Stimulated activated effector memory CD8-positive, alpha-beta T cell treated with anti-CD3 and anti-CD28 coated beads, Interleukin-12 subunit alpha, Interleukin-12 subunit beta, amount 100 ng/mL, for 72 hours (primary cell): ENCODE data around the gene EPS8L3.

Experiments used
- ATAC-seq: fragments of 150-1000 bp; cut with Tn5 transposase; 2 replicates; pipeline ENCODE4 v1.10.0; 2021
- DNase-seq, 2 donors: peaks; one replicate each; pipeline ENCODE4 v3.0.0; 2021 to 2022; ENCODE audit warnings: low spot score in 2 of 2
- H3K27ac Mint-ChIP-seq: one replicate; pipeline ENCODE4 v1.8.0; 2022; ENCODE audit warnings: mild to moderate bottlenecking, mixed read lengths
- H3K36me3 Mint-ChIP-seq: one replicate; pipeline ENCODE4 v1.8.0; 2022; ENCODE audit warnings: mild to moderate bottlenecking, mixed read lengths
- H3K4me1 Mint-ChIP-seq: one replicate; pipeline ENCODE4 v1.8.0; 2022; ENCODE audit warnings: mixed read lengths
- H3K4me3 Mint-ChIP-seq: one replicate; pipeline ENCODE4 v1.8.0; 2022; ENCODE audit warnings: mild to moderate bottlenecking, mixed read lengths
- H3K9me3 Mint-ChIP-seq: one replicate; pipeline ENCODE4 v1.8.0; 2022; ENCODE audit warnings: mixed read lengths

EPS8L3 gene

DNA sequence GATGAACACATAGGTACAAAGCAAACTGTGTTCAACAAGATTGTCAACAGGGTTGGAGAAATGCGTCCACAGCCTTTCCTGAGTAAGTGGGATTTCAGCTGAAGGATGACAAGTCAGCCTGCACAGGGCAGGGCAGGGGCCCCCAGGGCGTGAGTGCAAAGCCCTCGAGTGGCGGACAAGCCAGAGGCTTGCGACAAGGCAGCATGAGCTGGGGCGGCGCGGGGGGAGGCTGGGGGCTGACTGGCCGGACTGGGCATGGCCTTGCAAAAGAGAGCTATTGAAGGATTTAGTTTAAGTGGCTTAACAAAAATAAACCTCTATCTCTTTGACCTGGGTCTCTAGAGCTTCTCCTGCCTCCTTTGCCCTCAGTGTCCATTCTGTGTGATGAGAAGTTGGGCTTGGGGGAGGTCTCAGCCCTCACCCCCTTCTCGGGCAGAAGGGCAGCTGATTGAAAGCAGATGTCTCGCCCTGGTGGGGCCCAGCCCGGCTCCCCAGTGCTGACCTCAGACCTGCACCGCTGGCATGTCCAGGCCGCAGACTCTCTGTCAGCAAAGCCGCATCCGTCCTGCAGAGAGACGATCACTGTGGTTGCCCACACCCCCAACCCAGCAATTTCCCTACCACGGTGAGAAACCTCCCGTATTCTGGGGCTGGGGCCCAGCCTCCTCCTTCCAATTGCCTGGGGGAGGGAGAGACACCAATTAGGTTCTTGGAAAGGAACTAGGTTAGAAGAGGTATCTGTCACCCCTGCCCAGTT is 24.3 kb upstream of the EPS8L3 start:
- H3K4me3 Mint-ChIP-seq, result peak overlapping the region; percentile 43
- peaks cover 7% of the 10 kb centered on the region for H3K36me3 Mint-ChIP-seq
- peak overlapping the region; percentile 96 for H3K27ac Mint-ChIP-seq
- DNase-seq (no peak), ATAC-seq (peak; percentile 51)
- no peaks in the 10 kb centered on the region for H3K9me3 Mint-ChIP-seq
- H3K4me1 Mint-ChIP-seq, result peaks cover 67% of the 10 kb centered on the region

DNA sequence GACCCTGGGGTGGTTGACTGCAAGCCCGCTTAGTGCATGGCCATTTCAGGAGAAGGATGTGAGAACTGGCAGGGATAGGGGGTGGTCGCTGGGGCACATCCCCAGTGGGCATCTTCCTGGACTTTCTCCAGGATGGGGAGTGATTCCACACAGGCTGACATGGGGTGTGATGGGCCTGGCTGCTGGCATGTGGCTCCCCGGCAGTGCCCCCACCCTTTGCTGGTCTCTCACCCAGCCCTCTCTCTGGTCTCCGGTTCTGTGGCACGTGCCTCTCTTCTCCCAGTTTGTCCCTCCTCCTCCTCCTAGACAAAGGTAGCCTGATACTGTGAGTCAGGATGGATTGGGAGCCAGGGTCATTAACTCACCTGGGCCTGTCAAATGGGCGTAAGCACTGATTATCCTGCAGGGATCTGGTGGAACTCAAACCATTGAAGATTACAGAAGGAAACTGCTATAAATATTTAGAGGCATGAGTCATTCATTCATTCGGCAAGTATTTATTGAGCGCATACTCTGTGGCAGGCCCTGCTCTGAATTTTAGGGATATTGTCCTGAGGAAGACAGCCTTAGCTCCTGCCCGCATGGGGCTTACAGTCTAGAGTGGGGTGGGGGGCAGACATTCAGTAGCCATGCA is 23.6 kb upstream of the EPS8L3 start:
- Mint-ChIP-seq H3K27ac (no peak overlapping the region), H3K9me3 (no peaks in the 10 kb centered on the region)
- ATAC-seq, result no peak

DNA sequence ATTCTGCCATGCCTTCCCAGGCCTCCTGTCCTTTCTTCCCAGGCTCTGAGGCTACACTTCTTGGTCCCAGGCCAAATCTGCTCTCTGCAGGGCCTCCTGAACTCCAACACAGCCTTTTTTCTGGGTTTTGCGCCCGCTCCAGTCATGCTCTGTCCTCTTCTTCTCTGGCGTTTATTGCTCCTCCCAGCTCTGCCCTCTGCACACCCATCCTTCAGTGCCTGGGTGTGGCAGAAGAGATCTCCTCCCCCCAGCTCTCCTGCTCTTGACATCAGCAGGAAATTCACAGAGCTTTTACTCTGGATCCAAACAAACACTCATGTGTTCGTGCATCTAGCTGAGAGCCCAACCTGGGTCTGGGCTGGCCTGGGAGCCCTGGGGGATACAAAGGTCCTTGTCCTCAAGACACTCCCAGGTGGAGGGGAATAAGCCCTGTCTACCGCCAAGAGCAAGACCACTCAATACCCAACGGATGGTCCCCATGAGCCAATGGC is 22.9 kb upstream of the EPS8L3 start:
- Mint-ChIP-seq H3K4me1 (peaks cover 54% of the 10 kb centered on the region), H3K4me3 (no peak overlapping the region), H3K27ac (no peak overlapping the region), H3K36me3 (peaks cover 7% of the 10 kb centered on the region), H3K9me3 (no peaks in the 10 kb centered on the region)
- no peak for DNase-seq
- ATAC-seq, result no peak

More for the DNA sequence above, 23.6 kb upstream of the EPS8L3 start:
- no peak for DNase-seq
- peaks cover 60% of the 10 kb centered on the region for H3K4me1 Mint-ChIP-seq
- H3K4me3 Mint-ChIP-seq, result no peak overlapping the region
- H3K36me3 Mint-ChIP-seq, result peaks cover 7% of the 10 kb centered on the region

- ATAC-seq (no peak), DNase-seq (no peak)
- peaks cover 49% of the 10 kb centered on the region for H3K4me1 Mint-ChIP-seq
- H3K9me3 Mint-ChIP-seq, result no peaks in the 10 kb centered on the region
- H3K4me3 Mint-ChIP-seq, result no peak overlapping the region
- H3K36me3 Mint-ChIP-seq, result peaks cover 7% of the 10 kb centered on the region
- no peak overlapping the region for H3K27ac Mint-ChIP-seq
Measured at GRCh38 chr1:109786112-109786480, 22.4 kb upstream of the EPS8L3 start.

- H3K9me3 Mint-ChIP-seq, result no peaks in the 10 kb centered on the region
- DNase-seq, result no peak
- no peak for ATAC-seq
- H3K27ac Mint-ChIP-seq, result no peak overlapping the region
- peaks cover 44% of the 10 kb centered on the region for H3K4me1 Mint-ChIP-seq
- H3K36me3 Mint-ChIP-seq, result peaks cover 7% of the 10 kb centered on the region
- no peak overlapping the region for H3K4me3 Mint-ChIP-seq
Measured at GRCh38 chr1:109785446-109786111, 21.9 kb upstream of the EPS8L3 start.

DNA sequence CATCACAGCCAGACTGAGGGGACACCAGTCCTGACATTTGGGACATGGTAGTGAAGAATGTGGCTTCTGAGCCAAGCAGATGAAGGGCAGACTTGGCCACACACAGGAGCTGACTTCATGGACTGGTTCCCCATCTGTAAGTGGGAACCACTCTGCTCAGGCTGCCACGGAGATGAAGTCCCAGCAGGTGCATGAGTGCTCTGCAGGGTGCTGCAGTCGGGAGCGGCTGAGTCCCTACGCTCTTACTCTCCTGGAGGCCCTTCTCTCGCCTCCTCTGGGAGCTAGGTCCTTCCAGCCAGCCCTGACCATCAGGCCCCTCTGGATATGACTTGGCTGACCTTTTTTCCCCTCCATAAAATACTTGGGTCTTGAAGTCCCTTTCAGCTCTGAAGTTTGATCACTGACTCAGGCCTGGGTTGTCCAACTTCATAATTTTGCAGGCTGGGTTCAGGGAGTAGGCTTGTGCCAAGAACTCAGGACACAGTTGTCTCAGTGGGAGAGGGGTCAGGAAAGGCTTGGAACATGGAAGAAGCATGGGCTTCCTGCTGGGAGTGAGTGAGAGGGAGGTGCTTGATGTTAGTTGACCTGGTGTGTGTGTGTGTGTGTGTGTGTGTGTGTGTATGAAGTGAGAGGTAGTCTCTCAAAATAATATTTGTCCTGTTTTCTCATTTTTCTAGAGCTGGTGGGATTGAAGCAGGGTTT is 21.0 kb upstream of the EPS8L3 start:
- Mint-ChIP-seq H3K4me3 (no peak overlapping the region), H3K4me1 (peaks cover 35% of the 10 kb centered on the region), H3K27ac (peak overlapping the region; percentile 17), H3K9me3 (no peaks in the 10 kb centered on the region), H3K36me3 (peaks cover 7% of the 10 kb centered on the region)
- ATAC-seq, result no peak
- no peak for DNase-seq

DNA sequence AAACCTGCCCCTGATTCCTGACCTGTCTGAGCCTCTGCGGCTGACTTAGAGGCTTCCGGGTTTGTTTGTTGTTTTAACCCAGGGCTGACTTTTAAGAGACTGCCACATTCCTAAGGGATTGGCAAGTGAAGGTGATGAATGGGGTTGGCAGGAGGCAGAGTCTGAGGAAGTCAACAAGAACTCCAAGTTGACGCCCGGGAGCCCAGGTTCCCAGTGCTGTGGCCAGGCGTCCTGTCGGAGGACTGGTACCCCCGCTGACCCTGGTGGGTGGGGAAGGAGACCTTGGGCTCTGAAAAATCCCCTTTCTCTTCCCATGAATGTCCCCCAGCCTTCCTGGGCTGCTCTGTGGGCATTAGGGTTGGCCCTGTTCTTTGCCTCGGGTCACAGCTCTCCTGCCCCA is 19.7 kb upstream of the EPS8L3 start:
- no peak for DNase-seq
- no peak overlapping the region for H3K4me3 Mint-ChIP-seq

GRCh38 chr1:109782927-109783326 is 19.2 kb upstream of the EPS8L3 start:
- Mint-ChIP-seq H3K4me1 (peaks cover 17% of the 10 kb centered on the region), H3K4me3 (no peak overlapping the region), H3K36me3 (peaks cover 4% of the 10 kb centered on the region), H3K27ac (peak overlapping the region; percentile 10), H3K9me3 (no peaks in the 10 kb centered on the region)
- no peak for ATAC-seq
- no peak for DNase-seq

More for the DNA sequence above, 19.7 kb upstream of the EPS8L3 start:
- Mint-ChIP-seq H3K27ac (no peak overlapping the region), H3K9me3 (no peaks in the 10 kb centered on the region), H3K4me1 (peaks cover 22% of the 10 kb centered on the region), H3K36me3 (peaks cover 7% of the 10 kb centered on the region)
- ATAC-seq, result no peak

- DNase-seq (no peak), ATAC-seq (no peak)
- peaks cover under 1% of the 10 kb centered on the region for H3K36me3 Mint-ChIP-seq
- no peaks in the 10 kb centered on the region for H3K9me3 Mint-ChIP-seq
- no peak overlapping the region for H3K4me3 Mint-ChIP-seq
- H3K4me1 Mint-ChIP-seq, result peaks cover 15% of the 10 kb centered on the region
- H3K27ac Mint-ChIP-seq, result peak overlapping the region; percentile 10
Measured at GRCh38 chr1:109782514-109782913, 18.8 kb upstream of the EPS8L3 start.

- ATAC-seq (no peak), DNase-seq (no peak)
- H3K36me3 Mint-ChIP-seq, result no peaks in the 10 kb centered on the region
- H3K4me1 Mint-ChIP-seq, result peaks cover 16% of the 10 kb centered on the region
- no peak overlapping the region for H3K4me3 Mint-ChIP-seq
- H3K9me3 Mint-ChIP-seq, result no peaks in the 10 kb centered on the region
- no peak overlapping the region for H3K27ac Mint-ChIP-seq
Measured at GRCh38 chr1:109781806-109782205, 18.1 kb upstream of the EPS8L3 start.

DNA sequence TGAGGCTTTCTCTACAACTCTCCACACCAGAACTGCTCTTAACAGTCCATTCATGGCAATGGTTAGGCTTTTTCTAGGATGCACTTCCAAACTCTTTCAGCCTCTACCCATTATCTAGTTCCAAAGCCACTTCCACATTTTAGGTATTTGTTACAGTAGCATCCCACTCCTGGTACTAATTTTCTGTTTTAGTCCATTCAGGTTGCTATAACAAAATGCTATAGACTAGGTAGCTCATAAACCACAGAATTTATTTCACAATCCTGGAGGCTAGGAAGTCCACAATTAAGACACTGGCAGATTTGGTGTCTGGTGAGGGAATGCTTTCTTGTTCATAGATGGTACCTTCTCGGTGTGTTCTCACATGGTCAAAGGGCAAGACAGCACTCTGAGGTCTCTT is 17.3 kb upstream of the EPS8L3 start:
- no peaks in the 10 kb centered on the region for H3K9me3 Mint-ChIP-seq
- peaks cover 14% of the 10 kb centered on the region for H3K4me1 Mint-ChIP-seq
- H3K4me3 Mint-ChIP-seq, result no peak overlapping the region
- H3K36me3 Mint-ChIP-seq, result no peaks in the 10 kb centered on the region
- H3K27ac Mint-ChIP-seq, result no peak overlapping the region
- no peak for DNase-seq
- no peak for ATAC-seq

DNA sequence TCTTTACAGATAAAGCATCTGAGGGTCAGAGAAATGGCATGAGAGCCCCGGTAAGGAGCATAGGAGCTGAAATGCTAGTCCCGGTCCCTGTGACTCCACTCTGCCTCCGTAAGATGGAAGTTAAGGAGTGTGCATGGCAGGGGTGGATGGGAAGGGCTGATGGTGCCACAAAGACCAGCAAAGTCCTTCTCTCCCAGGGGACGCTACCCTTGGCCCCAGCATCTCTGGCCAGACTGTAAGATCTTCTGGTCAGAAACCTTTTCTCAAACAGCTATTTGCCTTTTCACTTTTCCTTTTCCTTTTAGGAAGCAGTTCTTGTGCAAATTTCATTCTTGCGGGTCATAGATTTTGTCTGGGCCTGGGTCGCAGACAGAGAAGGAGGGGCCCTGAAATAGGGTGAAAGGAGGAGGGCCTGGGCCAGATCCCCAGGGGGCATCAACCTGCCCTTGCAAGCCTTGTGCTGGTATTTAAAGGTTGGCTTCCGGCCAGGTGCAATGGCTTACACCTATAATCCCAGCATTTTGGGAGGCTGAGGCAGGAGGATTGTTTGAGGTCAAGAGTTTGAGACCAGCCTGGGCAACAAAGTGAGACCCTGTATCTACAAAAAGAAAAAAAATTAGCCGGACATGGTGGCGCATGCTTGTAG is 14.4 kb upstream of the EPS8L3 start:
- H3K4me1 Mint-ChIP-seq, result peaks cover 14% of the 10 kb centered on the region
- H3K9me3 Mint-ChIP-seq, result no peaks in the 10 kb centered on the region
- H3K4me3 Mint-ChIP-seq, result no peak overlapping the region
- H3K27ac Mint-ChIP-seq, result no peak overlapping the region
- H3K36me3 Mint-ChIP-seq, result no peaks in the 10 kb centered on the region
- ATAC-seq, result no peak
- DNase-seq, result no peak

DNA sequence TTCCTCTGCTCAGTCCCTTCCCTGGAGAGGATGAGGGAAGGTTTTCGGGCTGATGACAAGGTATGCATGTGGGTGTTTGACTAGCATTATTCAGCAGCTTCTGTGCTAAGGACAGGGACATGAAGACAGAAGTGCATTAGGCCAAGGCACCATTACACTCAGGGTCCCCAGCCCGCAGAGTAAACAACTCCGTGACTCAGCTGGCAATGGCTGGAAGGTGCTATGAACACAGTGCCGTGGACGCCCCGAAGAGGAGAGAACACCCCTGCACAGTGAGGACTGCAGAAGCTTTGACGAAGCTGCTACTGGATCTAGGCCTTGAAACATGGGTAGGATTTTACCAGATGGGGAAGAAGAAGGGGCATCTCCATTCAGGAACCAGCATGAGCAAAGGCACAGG is 13.7 kb upstream of the EPS8L3 start:
- Mint-ChIP-seq H3K4me3 (no peak overlapping the region), H3K9me3 (no peaks in the 10 kb centered on the region), H3K4me1 (peaks cover 15% of the 10 kb centered on the region), H3K36me3 (no peaks in the 10 kb centered on the region), H3K27ac (peak overlapping the region; percentile 50)
- no peak for DNase-seq
- no peak for ATAC-seq

- ATAC-seq, result peak; percentile 84
- Mint-ChIP-seq H3K27ac (peak overlapping the region; percentile 50), H3K36me3 (no peaks in the 10 kb centered on the region), H3K4me3 (no peak overlapping the region), H3K4me1 (peaks cover 19% of the 10 kb centered on the region), H3K9me3 (no peaks in the 10 kb centered on the region)
- DNase-seq, result peak; percentile 66 to 86
Measured at GRCh38 chr1:109776911-109777310, 13.2 kb upstream of the EPS8L3 start.
